GM13977 (cell line): ENCODE measurements around the gene ATP8B3.

Source experiments
- DNase-seq: peaks from one replicate; pipeline ENCODE4 v3.0.0; 2012; ENCODE audit warnings: low spot score
- in situ Hi-C: fragments of 300-500 bp; cut with MboI; formaldehyde crosslinking; loops from one replicate; pipeline ENCODE4 v1.12.0; 2022; ENCODE audit warnings: low sequenced_read_pairs, low pct_unique_long_range_greater_than_20kb, mixed read lengths, inconsistent platforms; ENCODE audit not compliant: unreplicated experiment
- TF ChIP-seq, protein P1 (sequence below): IDR thresholded peaks from 2 replicates; pipeline ENCODE4 v1.5.1; 2012; ENCODE audit warnings: mild to moderate bottlenecking, control low read depth; ENCODE audit not compliant: insufficient read depth; ENCODE audit errors: extremely low read depth, missing control alignments

The ATP8B3 gene

DNA sequence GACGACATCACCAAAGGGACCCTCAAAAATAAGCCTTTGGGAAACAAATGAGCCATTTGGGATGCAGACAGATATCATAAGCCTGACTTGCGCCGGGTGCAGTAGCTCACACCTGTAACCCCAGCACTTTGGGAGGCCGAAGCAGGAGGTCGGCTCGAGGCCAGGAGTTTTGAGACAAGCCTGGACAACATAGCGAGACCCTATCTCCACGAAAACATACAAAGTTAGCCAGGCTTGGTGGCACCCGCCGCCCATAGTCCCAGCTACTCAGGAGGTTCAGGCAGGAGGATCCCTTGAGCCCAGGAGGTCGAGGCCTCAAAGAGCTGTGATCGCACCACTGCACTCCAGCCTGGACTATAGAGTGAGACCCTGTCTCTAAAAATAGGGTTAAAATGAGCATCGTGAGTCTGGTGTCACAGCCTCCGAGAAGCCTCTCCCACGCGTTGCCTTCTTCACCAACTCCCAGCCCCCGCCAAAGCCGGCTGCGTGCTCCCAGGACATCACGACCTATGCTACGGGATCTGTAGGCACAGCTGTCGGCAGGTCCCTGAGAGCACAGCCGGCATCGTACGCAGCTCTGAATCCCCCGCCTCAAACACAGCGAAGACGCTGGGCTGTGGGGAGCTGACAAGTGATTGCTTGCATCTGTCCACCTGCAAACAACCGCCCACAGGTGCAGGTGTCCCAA is 34.6 kb upstream of the ATP8B3 start:
- TF ChIP-seq, protein P1, sequence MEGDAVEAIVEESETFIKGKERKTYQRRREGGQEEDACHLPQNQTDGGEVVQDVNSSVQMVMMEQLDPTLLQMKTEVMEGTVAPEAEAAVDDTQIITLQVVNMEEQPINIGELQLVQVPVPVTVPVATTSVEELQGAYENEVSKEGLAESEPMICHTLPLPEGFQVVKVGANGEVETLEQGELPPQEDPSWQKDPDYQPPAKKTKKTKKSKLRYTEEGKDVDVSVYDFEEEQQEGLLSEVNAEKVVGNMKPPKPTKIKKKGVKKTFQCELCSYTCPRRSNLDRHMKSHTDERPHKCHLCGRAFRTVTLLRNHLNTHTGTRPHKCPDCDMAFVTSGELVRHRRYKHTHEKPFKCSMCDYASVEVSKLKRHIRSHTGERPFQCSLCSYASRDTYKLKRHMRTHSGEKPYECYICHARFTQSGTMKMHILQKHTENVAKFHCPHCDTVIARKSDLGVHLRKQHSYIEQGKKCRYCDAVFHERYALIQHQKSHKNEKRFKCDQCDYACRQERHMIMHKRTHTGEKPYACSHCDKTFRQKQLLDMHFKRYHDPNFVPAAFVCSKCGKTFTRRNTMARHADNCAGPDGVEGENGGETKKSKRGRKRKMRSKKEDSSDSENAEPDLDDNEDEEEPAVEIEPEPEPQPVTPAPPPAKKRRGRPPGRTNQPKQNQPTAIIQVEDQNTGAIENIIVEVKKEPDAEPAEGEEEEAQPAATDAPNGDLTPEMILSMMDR = no peak
- in situ Hi-C loops = no loop called here
- no peak for DNase-seq

DNA sequence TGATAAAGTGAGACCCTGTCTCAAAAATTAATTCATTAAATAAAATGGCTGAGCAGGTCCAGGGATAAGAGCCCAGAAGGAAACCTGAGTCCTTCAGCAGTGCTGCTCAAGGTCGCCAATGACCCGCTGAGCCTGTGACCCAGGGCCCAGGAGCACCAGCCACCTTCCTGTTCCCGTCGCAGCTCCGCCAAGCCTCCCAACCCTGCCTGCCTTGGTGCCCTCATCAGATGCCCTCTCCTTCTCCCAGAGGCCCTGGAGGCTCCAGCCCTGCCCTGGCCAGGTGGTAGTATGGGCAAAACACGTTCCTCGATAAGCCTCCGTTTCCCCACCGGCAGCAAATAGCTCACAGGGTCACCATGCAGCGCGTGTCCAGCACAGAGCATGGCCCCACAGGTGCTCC is 33.6 kb upstream of the ATP8B3 start:
- DNase-seq = no peak
- in situ Hi-C loops = no loop called here
- TF ChIP-seq, protein P1 = no peak

DNA sequence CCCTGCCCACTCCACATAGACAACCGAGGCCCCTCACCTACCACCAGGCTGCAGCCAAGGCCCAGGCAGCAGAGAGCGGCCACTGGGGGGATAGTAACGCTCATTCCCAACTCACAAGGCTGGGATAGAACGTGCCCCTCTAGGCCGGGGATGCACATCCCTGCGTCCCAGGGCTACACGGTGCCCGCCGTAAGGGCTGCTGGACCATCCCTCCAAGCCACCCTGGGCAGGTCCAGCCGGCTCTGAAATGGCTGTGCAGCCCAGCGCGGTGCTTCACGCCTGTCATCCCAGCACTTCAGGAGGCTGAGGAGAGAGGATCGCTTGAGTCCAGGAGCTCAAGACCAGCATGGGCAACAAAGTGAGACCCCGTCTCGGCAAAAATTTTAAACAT is 33.0 kb upstream of the ATP8B3 start:
- TF ChIP-seq, protein P1 = no peak
- in situ Hi-C loops = no loop called here
- DNase-seq = no peak

DNA sequence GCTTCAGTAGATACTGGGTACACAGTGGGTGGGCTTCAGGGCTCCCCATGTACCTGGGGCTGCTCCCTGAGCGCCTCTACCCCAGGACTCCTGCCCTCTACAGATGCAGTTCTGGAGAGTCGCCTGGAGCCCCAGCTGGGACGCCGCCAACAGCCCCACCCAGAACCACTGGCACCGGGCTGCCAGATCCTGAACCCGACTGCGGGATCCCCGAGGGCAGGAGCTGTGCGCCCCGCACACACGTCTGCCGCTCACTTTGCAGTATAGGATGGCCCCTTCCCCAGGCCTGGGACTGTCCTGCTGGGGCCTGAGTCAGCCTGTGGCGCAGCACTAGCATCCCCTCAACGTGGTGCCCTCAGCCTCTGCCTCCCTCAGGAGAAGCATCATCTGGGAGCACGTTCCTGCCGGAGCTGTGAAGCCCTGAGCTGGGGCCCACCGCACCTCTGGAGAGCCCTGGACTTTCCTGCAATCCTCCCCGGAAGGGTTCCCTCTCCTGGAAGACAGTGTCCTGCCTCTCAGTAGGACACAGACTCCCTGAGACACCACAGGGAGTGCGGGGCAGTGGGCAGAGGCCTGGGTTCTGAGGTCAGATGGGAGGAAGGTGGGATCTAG is 32.5 kb upstream of the ATP8B3 start:
- in situ Hi-C loops = no loop called here
- TF ChIP-seq, protein P1 = no peak

DNA sequence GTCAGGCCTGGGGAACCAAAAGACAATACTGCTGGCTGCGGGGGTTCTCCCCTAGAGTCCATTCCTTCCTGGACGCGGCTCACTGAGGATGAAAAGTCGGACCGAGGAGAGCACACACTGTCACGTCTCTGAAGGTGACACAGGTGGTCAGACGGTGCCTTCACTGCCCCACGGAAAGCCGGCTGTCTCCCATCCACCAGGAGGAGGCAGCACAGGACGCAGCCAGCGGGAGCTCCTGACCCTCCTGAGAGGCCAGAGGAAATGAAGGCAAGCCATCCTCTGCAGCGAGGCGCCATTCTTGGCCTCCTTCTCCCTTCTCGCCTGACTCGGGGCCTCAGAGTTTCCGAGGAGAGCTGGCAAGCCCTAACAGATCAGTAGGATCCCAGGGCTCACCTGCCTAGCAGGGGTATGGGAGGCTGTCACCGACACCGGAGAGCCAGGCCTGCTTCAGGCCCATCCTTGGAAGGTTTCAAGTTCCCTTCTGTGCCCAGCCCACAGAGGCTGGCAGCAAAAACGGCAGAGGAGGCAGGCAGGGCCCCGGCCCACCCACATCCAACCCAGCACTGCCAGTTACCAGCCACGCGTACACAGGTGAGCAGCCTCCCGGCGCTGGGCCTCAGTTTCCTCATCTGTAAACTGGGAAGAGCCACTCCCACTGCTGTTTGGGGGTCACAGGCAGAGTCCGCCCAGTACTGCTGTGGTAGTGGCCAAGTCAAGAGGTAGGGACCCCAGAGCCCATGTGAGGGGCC is 31.7 kb upstream of the ATP8B3 start:
- TF ChIP-seq, protein P1 = no peak
- DNase-seq = no peak
- in situ Hi-C loops = no loop called here

More for the DNA sequence above, 32.5 kb upstream of the ATP8B3 start:
- no peak for DNase-seq

DNA sequence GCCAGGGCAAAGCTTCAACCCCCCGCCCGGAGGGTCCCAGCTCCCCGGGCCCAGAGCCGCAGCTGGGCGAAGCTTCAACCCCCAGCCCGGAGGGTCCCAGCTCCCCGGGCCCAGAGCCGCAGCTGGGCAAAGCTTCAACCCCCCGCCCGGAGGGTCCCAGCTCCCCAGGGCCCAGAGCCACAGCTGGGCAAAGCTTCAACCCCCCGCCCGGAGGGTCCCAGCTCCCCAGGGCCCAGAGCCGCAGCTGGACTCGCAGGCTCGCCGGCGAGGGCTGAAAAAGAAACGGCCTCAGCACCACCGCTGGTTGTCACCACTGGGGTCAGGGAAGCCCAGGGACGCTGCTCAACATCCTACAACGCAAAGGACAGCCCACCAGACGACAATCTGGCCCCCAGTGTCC is 31.0 kb upstream of the ATP8B3 start:
- no peak for DNase-seq
- TF ChIP-seq, protein P1 = no peak
- in situ Hi-C loops = no loop called here
